GM18499 (cell line): ENCODE measurements around the gene WDFY3.
"Not testable (repeated sequence)": the region's sequence is repeated elsewhere in the genome, so short reads cannot be mapped to it uniquely, and the experiment has no call there.

Experiments used
- ATAC-seq: cut with Tn5 transposase; IDR thresholded peaks from one replicate; pipeline ENCODE4 v1.9.1; 2021; ENCODE audit warnings: moderate number of reproducible peaks; ENCODE audit not compliant: insufficient read depth, unreplicated experiment

WDFY3 gene

GRCh38 chr4:84730375-84730774 lies 236.1 kb downstream of the WDFY3 start:
- ATAC-seq: no peak

GRCh38 chr4:84727491-84727890 lies 239.0 kb downstream of the WDFY3 start:
- ATAC-seq: no peak

- ATAC-seq: no peak
Measured at GRCh38 chr4:84726356-84726755, 240.1 kb downstream of the WDFY3 start.

GRCh38 chr4:84722720-84723119 lies 243.8 kb downstream of the WDFY3 start:
- ATAC-seq: no peak

- ATAC-seq: no peak
Measured at GRCh38 chr4:84719115-84719514, 247.4 kb downstream of the WDFY3 start.

GRCh38 chr4:84718699-84719098 lies 247.8 kb downstream of the WDFY3 start:
- ATAC-seq: no peak

- ATAC-seq: no peak
Measured at GRCh38 chr4:84710548-84710947, 255.9 kb downstream of the WDFY3 start.

- ATAC-seq: no peak
Measured at GRCh38 chr4:84708406-84709135, 257.9 kb downstream of the WDFY3 start.

- no peak for ATAC-seq
Measured at GRCh38 chr4:84706286-84706685, 260.2 kb downstream of the WDFY3 start.

GRCh38 chr4:84699001-84699671 lies 267.4 kb downstream of the WDFY3 start:
- no peak for ATAC-seq

GRCh38 chr4:84697615-84698201 lies 268.8 kb downstream of the WDFY3 start:
- ATAC-seq: no peak

GRCh38 chr4:84697159-84697558 lies 269.3 kb downstream of the WDFY3 start:
- ATAC-seq: no peak

- no peak for ATAC-seq
Measured at GRCh38 chr4:84691800-84692199, 274.7 kb downstream of the WDFY3 start.

GRCh38 chr4:84691170-84691691 lies 275.3 kb downstream of the WDFY3 start:
- ATAC-seq: no peak

- ATAC-seq: no peak
Measured at GRCh38 chr4:84690481-84690880, 276.0 kb downstream of the WDFY3 start.

GRCh38 chr4:84689197-84689596 lies 277.3 kb downstream of the WDFY3 start:
- ATAC-seq: no peak

- no peak for ATAC-seq
Measured at GRCh38 chr4:84688605-84689004, 277.9 kb downstream of the WDFY3 start.

GRCh38 chr4:84685105-84685504 lies 281.4 kb downstream of the WDFY3 start:
- no peak for ATAC-seq

- ATAC-seq: no peak
Measured at GRCh38 chr4:84684361-84684760, 282.1 kb downstream of the WDFY3 start.

- no peak for ATAC-seq
Measured at GRCh38 chr4:84683064-84683850, 283.2 kb downstream of the WDFY3 start.

- ATAC-seq: not testable (repeated sequence)
Measured at GRCh38 chr4:84682661-84683060, 283.8 kb downstream of the WDFY3 start.
